Astrocyte of the spinal cord (primary cell): ENCODE measurements around the gene UGT3A1.

Experiments
- DNase-seq: peaks from one replicate; pipeline ENCODE4 v3.0.0; 2011; ENCODE audit warnings: low read depth, low spot score
- H3K4me3 ChIP-seq: 2 replicates; pipeline ENCODE4 v1.5.1; 2011; ENCODE audit warnings: low read depth, mild to moderate bottlenecking, low read length, moderate library complexity
- in situ Hi-C: cut with HindIII; loops from 2 replicates; pipeline ENCODE4 v1.10.0; 2017; ENCODE audit warnings: low sequenced_read_pairs
- TF ChIP-seq, protein P1 (sequence below): IDR thresholded peaks from 2 replicates; pipeline ENCODE4 v1.5.1; 2012; ENCODE audit warnings: low read depth, mild to moderate bottlenecking, low read length, inconsistent platforms

The UGT3A1 gene

GRCh38 chr5:36009698-36010097 is 18.5 kb upstream of the UGT3A1 start:
- H3K4me3 ChIP-seq = no peak overlapping the region
- TF ChIP-seq, protein P1, sequence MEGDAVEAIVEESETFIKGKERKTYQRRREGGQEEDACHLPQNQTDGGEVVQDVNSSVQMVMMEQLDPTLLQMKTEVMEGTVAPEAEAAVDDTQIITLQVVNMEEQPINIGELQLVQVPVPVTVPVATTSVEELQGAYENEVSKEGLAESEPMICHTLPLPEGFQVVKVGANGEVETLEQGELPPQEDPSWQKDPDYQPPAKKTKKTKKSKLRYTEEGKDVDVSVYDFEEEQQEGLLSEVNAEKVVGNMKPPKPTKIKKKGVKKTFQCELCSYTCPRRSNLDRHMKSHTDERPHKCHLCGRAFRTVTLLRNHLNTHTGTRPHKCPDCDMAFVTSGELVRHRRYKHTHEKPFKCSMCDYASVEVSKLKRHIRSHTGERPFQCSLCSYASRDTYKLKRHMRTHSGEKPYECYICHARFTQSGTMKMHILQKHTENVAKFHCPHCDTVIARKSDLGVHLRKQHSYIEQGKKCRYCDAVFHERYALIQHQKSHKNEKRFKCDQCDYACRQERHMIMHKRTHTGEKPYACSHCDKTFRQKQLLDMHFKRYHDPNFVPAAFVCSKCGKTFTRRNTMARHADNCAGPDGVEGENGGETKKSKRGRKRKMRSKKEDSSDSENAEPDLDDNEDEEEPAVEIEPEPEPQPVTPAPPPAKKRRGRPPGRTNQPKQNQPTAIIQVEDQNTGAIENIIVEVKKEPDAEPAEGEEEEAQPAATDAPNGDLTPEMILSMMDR = no peak
- in situ Hi-C loops = no loop called here
- DNase-seq = no peak

DNA sequence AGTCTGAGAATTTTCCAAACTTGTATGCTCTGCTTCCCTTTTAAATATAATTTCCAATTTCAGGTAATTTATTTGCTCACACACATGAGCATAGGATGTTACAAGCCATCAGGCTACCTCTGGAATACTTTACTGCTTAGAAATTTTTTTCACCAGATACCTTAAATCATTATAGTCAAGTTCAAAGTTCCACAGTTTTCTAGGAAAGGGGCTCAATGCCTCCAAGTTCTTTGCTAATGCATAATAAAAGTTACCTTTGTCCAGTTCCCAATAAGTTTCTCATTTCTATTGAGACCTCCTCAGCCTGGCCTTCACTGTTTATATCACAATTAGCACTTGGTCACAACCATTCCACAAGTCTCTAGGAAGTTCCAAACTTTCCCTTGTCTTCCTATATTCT is 16.2 kb upstream of the UGT3A1 start:
- in situ Hi-C loops = no loop called here
- H3K4me3 ChIP-seq = no peak overlapping the region
- TF ChIP-seq, protein P1 = no peak
- DNase-seq = no peak

DNA sequence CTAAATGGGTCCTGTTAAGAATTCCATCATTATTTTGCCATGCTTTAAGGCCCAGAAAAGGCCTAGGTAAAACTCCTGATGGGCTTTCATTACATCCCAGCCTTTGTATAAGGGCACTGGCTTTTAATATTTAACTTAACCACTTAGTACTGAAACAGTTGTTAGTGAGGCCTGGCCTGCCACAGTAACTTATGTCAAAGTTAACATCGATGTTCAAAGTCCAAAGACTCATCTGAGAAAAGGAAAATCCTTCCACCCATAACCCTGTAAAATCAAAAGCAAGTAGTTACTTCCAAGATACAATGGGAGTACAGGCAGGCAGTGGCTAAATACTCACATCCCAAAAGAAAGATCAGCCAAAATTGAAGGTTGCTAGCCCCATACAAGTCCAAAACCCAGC is 15.0 kb upstream of the UGT3A1 start:
- in situ Hi-C loops = no loop called here
- no peak for DNase-seq
- H3K4me3 ChIP-seq = no peak overlapping the region
- TF ChIP-seq, protein P1 = no peak

GRCh38 chr5:36001032-36001431 is 9.8 kb upstream of the UGT3A1 start:
- H3K4me3 ChIP-seq = no peak overlapping the region
- in situ Hi-C loops = no loop called here
- TF ChIP-seq, protein P1 = no peak
- DNase-seq = no peak

DNA sequence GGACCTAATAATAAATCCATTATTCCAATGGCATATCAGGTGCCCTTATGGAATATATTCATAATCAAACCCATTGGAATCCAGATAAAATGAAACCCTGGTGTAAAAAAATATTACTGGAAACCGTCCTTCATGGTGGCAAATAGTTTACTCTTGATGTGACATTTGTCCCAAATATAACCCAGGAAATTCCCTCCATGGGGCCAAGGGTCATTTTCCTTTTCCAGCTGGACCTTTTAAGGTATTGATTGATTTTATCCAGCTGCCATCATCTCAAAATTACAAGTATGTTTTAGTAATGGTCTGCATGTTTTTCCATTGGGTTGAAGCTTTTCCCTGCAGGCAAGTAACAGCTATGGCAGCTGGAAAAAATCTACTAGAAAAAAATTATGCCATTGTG is 8.4 kb upstream of the UGT3A1 start:
- DNase-seq = no peak
- no peak overlapping the region for H3K4me3 ChIP-seq
- TF ChIP-seq, protein P1 = no peak
- in situ Hi-C loops = no loop called here

DNA sequence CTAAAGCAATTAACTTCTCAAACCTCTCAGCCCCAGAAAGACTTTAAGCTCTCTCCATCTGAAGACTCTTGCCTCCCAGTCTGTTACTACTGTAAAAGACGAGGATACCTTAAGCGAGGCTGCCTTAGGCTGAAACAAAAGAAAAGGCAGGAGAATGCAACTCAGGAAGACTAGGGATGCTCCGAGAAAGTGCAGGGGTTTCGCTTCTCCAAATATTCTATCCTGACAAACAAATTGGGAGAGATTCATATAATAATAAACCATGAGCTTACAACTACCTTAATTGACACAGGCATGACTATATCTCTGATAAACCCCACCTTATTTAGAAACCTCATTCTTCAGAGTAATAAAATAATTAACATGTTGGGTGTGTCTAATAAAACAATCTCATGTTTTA is 4.9 kb upstream of the UGT3A1 start:
- in situ Hi-C loops = no loop called here
- no peak overlapping the region for H3K4me3 ChIP-seq
- TF ChIP-seq, protein P1 = no peak
- DNase-seq = no peak

- TF ChIP-seq, protein P1 = no peak
- DNase-seq = no peak
- in situ Hi-C loops = no loop called here
- no peak overlapping the region for H3K4me3 ChIP-seq
These were observed 670 bp downstream of the UGT3A1 start for GRCh38 chr5:35990520-35990919.
